ENCODE results near the gene CIAO2A. TPM values are rescaled to one million over a fixed set of nuclear protein-coding genes. Genes with fewer than 3 reads are reported as not detected.

Gene CIAO2A
- polyA plus RNA-seq (2012; ENCODE audit: insufficient read length, low read depth), result 63.7 TPM

- TF ChIP-seq POLR2AphosphoS5 (IDR thresholded peaks at IDR 0.05; ENCODE audit: low read depth, low read length) (peak; percentile 72), FOXP2 (optimal IDR thresholded peaks at IDR 0.05; ENCODE audit: borderline replicate concordance, extremely low read depth, extremely low read length, insufficient read depth) (peak; percentile 59), TAF1 (IDR thresholded peaks at IDR 0.05; ENCODE audit: borderline replicate concordance, insufficient read depth, low read length) (0 out of 2 replicates have a peak, but pooled peaks have one; percentile 47), SIN3A (IDR thresholded peaks at IDR 0.05; ENCODE audit: borderline replicate concordance, insufficient read depth, low read length) (no peak)
These were observed at the start of gene CIAO2A for GRCh38 chr15:64093627-64094417. Gene CIAO2A, minus strand, starts transcription at chr15:64093838. Its CDS starts 70 bp downstream, at chr15:64093768.

GRCh38 chr15:64143276-64143675 lies 49.6 kb upstream of the CIAO2A start:
- TF ChIP-seq FOXP2 (optimal IDR thresholded peaks at IDR 0.05; ENCODE audit: borderline replicate concordance, extremely low read depth, extremely low read length, insufficient read depth) (no peak), REST (IDR thresholded peaks at IDR 0.05; ENCODE audit: insufficient read depth in 1 of 2, low read depth in 2 of 2, low read length in 2 of 2) (no peak), TAF1 (IDR thresholded peaks at IDR 0.05; ENCODE audit: borderline replicate concordance, insufficient read depth, low read length) (no peak), SIN3A (IDR thresholded peaks at IDR 0.05; ENCODE audit: borderline replicate concordance, insufficient read depth, low read length) (no peak), POLR2AphosphoS5 (IDR thresholded peaks at IDR 0.05; ENCODE audit: low read depth, low read length) (no peak)

GRCh38 chr15:64141798-64142512 lies 48.3 kb upstream of the CIAO2A start:
- TF ChIP-seq SIN3A (IDR thresholded peaks at IDR 0.05; ENCODE audit: borderline replicate concordance, insufficient read depth, low read length) (no peak), FOXP2 (optimal IDR thresholded peaks at IDR 0.05; ENCODE audit: borderline replicate concordance, extremely low read depth, extremely low read length, insufficient read depth) (no peak), POLR2AphosphoS5 (IDR thresholded peaks at IDR 0.05; ENCODE audit: low read depth, low read length) (no peak), REST (IDR thresholded peaks at IDR 0.05; ENCODE audit: insufficient read depth in 1 of 2, low read depth in 2 of 2, low read length in 2 of 2) (no peak), TAF1 (IDR thresholded peaks at IDR 0.05; ENCODE audit: borderline replicate concordance, insufficient read depth, low read length) (no peak)

- no peak for TF ChIP-seq SIN3A (IDR thresholded peaks at IDR 0.05; ENCODE audit: borderline replicate concordance, insufficient read depth, low read length)
- TF ChIP-seq FOXP2 (optimal IDR thresholded peaks at IDR 0.05; ENCODE audit: borderline replicate concordance, extremely low read depth, extremely low read length, insufficient read depth), result no peak
- TF ChIP-seq TAF1 (IDR thresholded peaks at IDR 0.05; ENCODE audit: borderline replicate concordance, insufficient read depth, low read length), result no peak
- no peak for TF ChIP-seq REST (IDR thresholded peaks at IDR 0.05; ENCODE audit: insufficient read depth in 1 of 2, low read depth in 2 of 2, low read length in 2 of 2)
- TF ChIP-seq POLR2AphosphoS5 (IDR thresholded peaks at IDR 0.05; ENCODE audit: low read depth, low read length), result no peak
These were observed 44.8 kb upstream of the CIAO2A start for GRCh38 chr15:64138331-64138941.

GRCh38 chr15:64137226-64137833 lies 43.7 kb upstream of the CIAO2A start:
- TF ChIP-seq REST (IDR thresholded peaks at IDR 0.05; ENCODE audit: insufficient read depth in 1 of 2, low read depth in 2 of 2, low read length in 2 of 2), result no peak
- TF ChIP-seq FOXP2 (optimal IDR thresholded peaks at IDR 0.05; ENCODE audit: borderline replicate concordance, extremely low read depth, extremely low read length, insufficient read depth), result no peak
- no peak for TF ChIP-seq SIN3A (IDR thresholded peaks at IDR 0.05; ENCODE audit: borderline replicate concordance, insufficient read depth, low read length)
- TF ChIP-seq POLR2AphosphoS5 (IDR thresholded peaks at IDR 0.05; ENCODE audit: low read depth, low read length), result no peak

Data from PFSK-1 (cell line).